Sciatic nerve (tissue), 2 donors: ENCODE results near the gene DNAH3. TPM values are rescaled to one million over a fixed set of nuclear protein-coding genes. Genes with fewer than 3 reads are reported as not detected.
"Not testable (repeated sequence)": the region's sequence is repeated elsewhere in the genome, so short reads cannot be mapped to it uniquely, and the experiment has no call there.

ENCODE experiments used
- ATAC-seq: fragments of 200-7000 bp; cut with Tn5 transposase; one replicate; pipeline ENCODE4 v1.9.1; 2020; ENCODE audit warnings: mild to moderate bottlenecking, moderate library complexity
- DNase-seq: peaks from one replicate; pipeline ENCODE4 v3.0.0-alpha.2; 2020; ENCODE audit warnings: low spot score
- intact Hi-C: fragments of 100-400 bp; cut with DNase I; formaldehyde crosslinking; loops from one replicate; pipeline ENCODE4 v1.14.2; 2022
- total RNA-seq: library from RNA; stranded (reverse); fragmentation: NEBNext Ultra II Directional; extraction: Animal tissue kit (Norgen Biotek cat#: 25700); gene quantifications from one replicate; pipeline ENCODE4 v1.2.1, GENCODE V29; 2021
- donor health status: DM: no; HTN: no; CAD: no.
- donor health status: DM: no; HTN: no; CAD: no.

DNAH3 gene
- total RNA-seq, 1 donor from 2014 or later = 0.36 TPM

- DNase-seq (no peak), ATAC-seq (no peak)
- intact Hi-C loops = no loop called here
Measured at GRCh38 chr16:20968765-20969164, 181.9 kb downstream of the DNAH3 start.

- DNase-seq (no peak), ATAC-seq (no peak)
- intact Hi-C loops = no loop called here
Measured at GRCh38 chr16:20960899-20961298, 189.7 kb downstream of the DNAH3 start.

- DNase-seq (no peak), ATAC-seq (no peak)
- intact Hi-C loops = no loop called here
Measured at GRCh38 chr16:20957153-20957552, 193.5 kb downstream of the DNAH3 start.

GRCh38 chr16:20956319-20956718 is 194.3 kb downstream of the DNAH3 start:
- DNase-seq (no peak), ATAC-seq (no peak)
- intact Hi-C loops = no loop called here

- ATAC-seq = no peak
- no peak for DNase-seq
Measured at GRCh38 chr16:20954574-20954973, 196.1 kb downstream of the DNAH3 start.

GRCh38 chr16:20952139-20952920 is 198.3 kb downstream of the DNAH3 start:
- DNase-seq (no peak), ATAC-seq (no peak)
- intact Hi-C loops = no loop called here

More at GRCh38 chr16:20954574-20954973, 196.1 kb downstream of the DNAH3 start:
- intact Hi-C loops = no loop called here

- ATAC-seq (no peak), DNase-seq (no peak)
- intact Hi-C loops = no loop called here
Measured at GRCh38 chr16:20950294-20950693, 200.4 kb downstream of the DNAH3 start.

GRCh38 chr16:20949660-20950059 is 201.0 kb downstream of the DNAH3 start:
- intact Hi-C loops = loop anchor here (5.0 kb wide), 1 partner anchor 112 kb away; no protein-coding TSS in a partner anchor
- ATAC-seq (no peak), DNase-seq (no peak)

GRCh38 chr16:20948444-20948843 is 202.2 kb downstream of the DNAH3 start:
- no peak for ATAC-seq
- DNase-seq = no peak
- intact Hi-C loops = loop anchor here (5.0 kb wide), 1 partner anchor 111 kb away; no protein-coding TSS in a partner anchor

- no peak for ATAC-seq
- no peak for DNase-seq
- intact Hi-C loops = loop anchor here (5.0 kb wide), 1 partner anchor 109 kb away; no protein-coding TSS in a partner anchor
Measured at GRCh38 chr16:20946015-20946629, 204.5 kb downstream of the DNAH3 start.

GRCh38 chr16:20945575-20945875 is 205.1 kb downstream of the DNAH3 start:
- intact Hi-C loops = loop anchor here (5.0 kb wide), 1 partner anchor 108 kb away; no protein-coding TSS in a partner anchor
- not testable (repeated sequence) for ATAC-seq, DNase-seq

- DNase-seq = no peak
- intact Hi-C loops = loop anchor here (5.0 kb wide), 1 partner anchor 108 kb away; no protein-coding TSS in a partner anchor
- ATAC-seq = peak; percentile 42
Measured at GRCh38 chr16:20944861-20945574, 205.6 kb downstream of the DNAH3 start.

- DNase-seq (peak; percentile 13), ATAC-seq (no peak)
- intact Hi-C loops = no loop called here
Measured at GRCh38 chr16:20942256-20942655, 208.4 kb downstream of the DNAH3 start.

GRCh38 chr16:20941636-20941926 is 209.1 kb downstream of the DNAH3 start:
- intact Hi-C loops = no loop called here
- no peak for ATAC-seq
- DNase-seq = no peak

GRCh38 chr16:20940871-20941635 is 209.6 kb downstream of the DNAH3 start:
- DNase-seq (no peak), ATAC-seq (no peak)
- intact Hi-C loops = no loop called here

GRCh38 chr16:20939611-20940010 is 211.0 kb downstream of the DNAH3 start:
- DNase-seq = no peak
- intact Hi-C loops = no loop called here
- ATAC-seq = no peak

GRCh38 chr16:20938426-20938825 is 212.2 kb downstream of the DNAH3 start:
- DNase-seq (no peak), ATAC-seq (no peak)
- intact Hi-C loops = no loop called here

GRCh38 chr16:20937736-20938135 is 212.9 kb downstream of the DNAH3 start:
- ATAC-seq (no peak), DNase-seq (peak; percentile 15)
- intact Hi-C loops = no loop called here

GRCh38 chr16:20933589-20933988 is 217.1 kb downstream of the DNAH3 start:
- ATAC-seq = no peak
- no peak for DNase-seq
- intact Hi-C loops = no loop called here
